Astrocyte (in vitro differentiated cells and primary cell): ENCODE data around the gene KLHL8.

Experiments used
- CTCF ChIP-seq: IDR thresholded peaks from 2 replicates; pipeline ENCODE4 v1.5.1; 2011; ENCODE audit warnings: low read depth, mild to moderate bottlenecking, inconsistent platforms, low read length, moderate library complexity; ENCODE audit not compliant: insufficient read depth
- EZH2 ChIP-seq: IDR thresholded peaks from 2 replicates; pipeline ENCODE4 v1.6.1; 2012; ENCODE audit warnings: mild to moderate bottlenecking, low read length, inconsistent platforms; ENCODE audit not compliant: insufficient read depth

- no peak for TF ChIP-seq CTCF
- no peak for TF ChIP-seq EZH2
Measured at GRCh38 chr4:87249332-87250019, 29.1 kb upstream of the KLHL8 start.
